T-helper 22 cell (primary cell): ENCODE measurements around the gene PIGK.

Experiments
- DNase-seq: peaks from one replicate; pipeline ENCODE4 v3.0.0-alpha.2; 2020; ENCODE audit warnings: low read depth

Gene PIGK

DNA sequence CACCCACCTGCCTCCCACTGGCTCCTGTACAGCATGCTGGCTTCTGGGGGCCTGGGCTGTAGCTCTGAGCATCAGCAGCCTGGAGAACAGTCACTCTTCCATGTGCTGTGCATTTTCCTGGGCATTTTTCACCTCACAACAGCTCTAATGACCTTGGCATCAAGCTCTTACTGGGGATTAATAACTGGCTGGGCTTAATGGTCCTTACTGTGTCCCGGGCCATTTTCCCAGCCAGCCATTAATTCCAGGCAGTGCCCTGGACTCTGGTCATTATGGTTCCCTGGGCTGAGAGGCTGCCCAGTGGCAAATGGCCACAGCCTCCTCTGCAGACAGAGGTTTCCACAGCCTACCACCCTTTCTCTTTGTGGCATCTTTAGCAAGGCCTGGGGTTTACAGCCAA lies 180.1 kb downstream of the PIGK start:
- no peak for DNase-seq
